Measurements from ENCODE around the gene SLC25A42. TPM values are rescaled to one million over a fixed set of nuclear protein-coding genes. Genes with fewer than 3 reads are reported as not detected.
A peak's percentile ranks its signal among the peaks of the same experiment; 100 is the strongest.

SLC25A42 gene
- total and polyA plus RNA-seq, 2 of the 4 experiments (the other 2 are of a cell fraction), result 2.0 to 9.9 TPM

- no TSS peak for BruUV-seq (replicated peaks)
- TF ChIP-seq MAFK (IDR thresholded peaks at IDR 0.05; ENCODE audit: low read depth, low read length) (no peak), RCOR1 (IDR thresholded peaks at IDR 0.05; ENCODE audit: insufficient replicate concordance, low read length) (no peak), MAZ (IDR thresholded peaks at IDR 0.05; ENCODE audit: borderline replicate concordance, low read depth, low read length) (no peak), POLR2A (IDR thresholded peaks at IDR 0.05; ENCODE audit: low read depth, low read length) (no peak), RAD21 (IDR thresholded peaks at IDR 0.05; ENCODE audit: low read length) (no peak), SMC3 (IDR thresholded peaks at IDR 0.05; ENCODE audit: low read depth, low read length) (no peak), FOS (IDR thresholded peaks at IDR 0.05; ENCODE audit: low read depth, low read length) (no peak), CHD1 (IDR thresholded peaks at IDR 0.05; ENCODE audit: low read depth, low read length) (no peak), USF2 (IDR thresholded peaks at IDR 0.05; ENCODE audit: low read depth, low read length) (no peak), CTCF (conservative IDR thresholded peaks at IDR 0.05; ENCODE audit: low read depth, low read length) (no peak), ELK1 (IDR thresholded peaks at IDR 0.05; ENCODE audit: borderline replicate concordance, low read depth, low read length) (no peak), MXI1 (IDR thresholded peaks at IDR 0.05; ENCODE audit: borderline replicate concordance, low read depth, low read length) (no peak), CEBPB (IDR thresholded peaks at IDR 0.05; ENCODE audit: low read depth, low read length) (no peak), NFE2L2 (IDR thresholded peaks at IDR 0.05; ENCODE audit: low read depth, low read length) (no peak), RFX5 (IDR thresholded peaks at IDR 0.05; ENCODE audit: low read depth, low read length) (no peak), BHLHE40 (IDR thresholded peaks at IDR 0.05; ENCODE audit: low read depth, low read length) (no peak)
- no peak for ATAC-seq (ENCODE audit: low read depth)
- Histone ChIP-seq H3K4me1 (ENCODE audit: control insufficient read depth, insufficient read depth, low read length) (peaks cover 20% of the 10 kb centered on the region), H4K8ac (ENCODE audit: low read depth in 2 of 2, low read length in 2 of 2) (no peak overlapping the region), H3K79me1 (ENCODE audit: low read depth in 1 of 2, low read length in 2 of 2) (no peaks in the 10 kb centered on the region), H3K9ac (ENCODE audit: low read depth, low read length) (no peak overlapping the region), H2BK15ac (ENCODE audit: low read depth, low read length) (no peak overlapping the region), H2BK5ac (ENCODE audit: low read depth, low read length, poor library complexity, severe bottlenecking) (no peak overlapping the region), H4K91ac (ENCODE audit: insufficient read depth, low read depth, low read length) (no peak overlapping the region), H3K56ac (ENCODE audit: extremely low read depth, insufficient read depth, low read length) (no peak overlapping the region), H3K4me3 (ENCODE audit: insufficient read depth, low read depth, low read length) (no peak overlapping the region), H3K27me3 (ENCODE audit: control insufficient read depth, insufficient read depth, low read length) (no peaks in the 10 kb centered on the region), H4K5ac (ENCODE audit: low read depth, low read length) (no peak overlapping the region), H3K9me3 (ENCODE audit: control insufficient read depth, insufficient read depth, low read length) (no peaks in the 10 kb centered on the region), H2BK20ac (ENCODE audit: low read depth, low read length) (no peak overlapping the region), H2AK5ac (ENCODE audit: low read depth, low read length) (peak overlapping the region; percentile 35; the same call in 1 of the 2 replicates), H3K14ac (replicated peaks; ENCODE audit: low read depth, low read length) (no peak overlapping the region), H3K36me3 (ENCODE audit: control insufficient read depth, insufficient read depth, low read length) (no peaks in the 10 kb centered on the region), H3K4ac (ENCODE audit: low read depth, low read length) (peak overlapping the region; percentile 4; the same call in 1 of the 2 replicates), H4K20me1 (ENCODE audit: insufficient read depth, low read length) (no peaks in the 10 kb centered on the region), H2AFZ (replicated peaks; ENCODE audit: low read length, poor library complexity) (no peak overlapping the region), H3K9me1 (ENCODE audit: insufficient read depth, low read length) (no peaks in the 10 kb centered on the region; the same call in 1 of the 2 replicates), H3K18ac (ENCODE audit: low read depth, low read length) (no peak overlapping the region), H2AK9ac (replicated peaks; ENCODE audit: low read depth, low read length, poor library complexity) (no peak overlapping the region), H3K27ac (ENCODE audit: insufficient read depth, low read length) (no peak overlapping the region), H3K4me2 (ENCODE audit: low read depth, low read length) (no peak overlapping the region), H2BK120ac (ENCODE audit: low read depth, low read length) (no peak overlapping the region), H3K23ac (ENCODE audit: low read depth, low read length) (no peak overlapping the region; the same call in 1 of the 2 replicates)
- in situ Hi-C loops (cut with MboI; ENCODE audit: low sequenced_read_pairs), result no loop called here
- CTCF ChIA-PET, result no interaction called here
- dilution Hi-C loops (cut with HindIII; ENCODE audit: low sequenced_read_pairs, unreplicated experiment), result no loop called here
- POLR2A ChIA-PET (ENCODE audit: unreplicated experiment), result no interaction called here
- WGBS, 2 experiments (ENCODE audit: extremely low coverage in 2 of 2, insufficient read length in 1 of 2), result 78% methylated on average over 4 of the region's 9 CpGs; no CpG with 5 or more reads in 1 of the 2 experiments
- intact Hi-C loops (cut with micrococcal nuclease), result no loop called here
- no peak for DNase-seq
These were observed 48.3 kb downstream of the SLC25A42 start for GRCh38 chr19:19111967-19112580.
